Measurements from ENCODE around the gene TMEM39A. TPM values are rescaled to one million over a fixed set of nuclear protein-coding genes. Genes with fewer than 3 reads are reported as not detected.

The TMEM39A gene
- total RNA-seq, 1 experiment from 2014 or later = 87.1 TPM

- TF ChIP-seq CTCF (IDR thresholded peaks at IDR 0.05; ENCODE audit: unreplicated experiment) = no peak
- Mint-ChIP-seq H3K9me3 (ENCODE audit: unreplicated experiment) (no peaks in the 10 kb centered on the region), H3K4me1 (ENCODE audit: insufficient read depth, unreplicated experiment) (no peaks in the 10 kb centered on the region), H3K36me3 (ENCODE audit: insufficient read depth, unreplicated experiment) (peaks cover 19% of the 10 kb centered on the region), H3K27ac (ENCODE audit: low read depth, unreplicated experiment) (no peak overlapping the region), H3K4me3 (ENCODE audit: unreplicated experiment) (no peak overlapping the region), H3K27me3 (ENCODE audit: insufficient read depth, unreplicated experiment) (no peaks in the 10 kb centered on the region)
- no TSS peak for BruUV-seq (replicated peaks)
- POLR2A ChIA-PET = no interaction called here
- CTCF ChIA-PET = interaction anchor here (1.6 kb wide), 1 partner anchor 270 kb away, joined by 3 read pairs; no protein-coding TSS in a partner anchor
- DNase-seq (ENCODE audit: unreplicated experiment) = no peak
- intact Hi-C loops (cut with micrococcal nuclease) = no loop called here
Observed at GRCh38 chr3:119409844-119410243, 53.6 kb downstream of the TMEM39A start.

GRCh38 chr3:119408243-119408950, 55.0 kb downstream of the TMEM39A start:
- H3K9me3 Mint-ChIP-seq (ENCODE audit: unreplicated experiment) = no peaks in the 10 kb centered on the region
- TF ChIP-seq CTCF (IDR thresholded peaks at IDR 0.05; ENCODE audit: unreplicated experiment) = no peak
- H3K4me3 Mint-ChIP-seq (ENCODE audit: unreplicated experiment) = no peak overlapping the region
- no TSS peak for BruUV-seq (replicated peaks)
- intact Hi-C loops (cut with micrococcal nuclease) = no loop called here
- POLR2A ChIA-PET = no interaction called here
- CTCF ChIA-PET = interaction anchor here (1.6 kb wide), 1 partner anchor 272 kb away, joined by 3 read pairs; no protein-coding TSS in a partner anchor
- H3K27ac Mint-ChIP-seq (ENCODE audit: low read depth, unreplicated experiment) = no peak overlapping the region
- H3K27me3 Mint-ChIP-seq (ENCODE audit: insufficient read depth, unreplicated experiment) = no peaks in the 10 kb centered on the region
- peaks cover 27% of the 10 kb centered on the region for H3K36me3 Mint-ChIP-seq (ENCODE audit: insufficient read depth, unreplicated experiment)
- no peak for DNase-seq (ENCODE audit: unreplicated experiment)
- H3K4me1 Mint-ChIP-seq (ENCODE audit: insufficient read depth, unreplicated experiment) = no peaks in the 10 kb centered on the region

GRCh38 chr3:119405315-119405714, 58.1 kb downstream of the TMEM39A start:
- Mint-ChIP-seq H3K4me1 (ENCODE audit: insufficient read depth, unreplicated experiment) (no peaks in the 10 kb centered on the region), H3K27ac (ENCODE audit: low read depth, unreplicated experiment) (no peak overlapping the region), H3K9me3 (ENCODE audit: unreplicated experiment) (no peaks in the 10 kb centered on the region), H3K27me3 (ENCODE audit: insufficient read depth, unreplicated experiment) (no peaks in the 10 kb centered on the region), H3K4me3 (ENCODE audit: unreplicated experiment) (no peak overlapping the region), H3K36me3 (ENCODE audit: insufficient read depth, unreplicated experiment) (peaks cover 21% of the 10 kb centered on the region)
- POLR2A ChIA-PET = no interaction called here
- intact Hi-C loops (cut with micrococcal nuclease) = no loop called here
- CTCF ChIA-PET = interaction anchor here (0.7 to 1.3 kb wide), 3 partner anchors 8 to 131 kb away, joined by 3 read pairs; no protein-coding TSS in a partner anchor
- no peak for DNase-seq (ENCODE audit: unreplicated experiment)
- no peak for TF ChIP-seq CTCF (IDR thresholded peaks at IDR 0.05; ENCODE audit: unreplicated experiment)
- BruUV-seq (replicated peaks) = no TSS peak

GRCh38 chr3:119403201-119403600, 60.2 kb downstream of the TMEM39A start:
- ChIA-PET POLR2A (no interaction called here), CTCF (interaction anchor here (0.7 kb wide), 1 partner anchor 46 kb away, joined by 3 read pairs; no protein-coding TSS in a partner anchor)
- Mint-ChIP-seq H3K4me3 (ENCODE audit: unreplicated experiment) (no peak overlapping the region), H3K4me1 (ENCODE audit: insufficient read depth, unreplicated experiment) (no peaks in the 10 kb centered on the region), H3K27ac (ENCODE audit: low read depth, unreplicated experiment) (no peak overlapping the region), H3K27me3 (ENCODE audit: insufficient read depth, unreplicated experiment) (no peaks in the 10 kb centered on the region), H3K9me3 (ENCODE audit: unreplicated experiment) (no peaks in the 10 kb centered on the region), H3K36me3 (ENCODE audit: insufficient read depth, unreplicated experiment) (peaks cover 15% of the 10 kb centered on the region)
- DNase-seq (ENCODE audit: unreplicated experiment) = no peak
- no peak for TF ChIP-seq CTCF (IDR thresholded peaks at IDR 0.05; ENCODE audit: unreplicated experiment)
- BruUV-seq (replicated peaks) = no TSS peak
- intact Hi-C loops (cut with micrococcal nuclease) = no loop called here
